ENCODE measurements around the gene PITPNM1. TPM values are rescaled to one million over a fixed set of nuclear protein-coding genes. Genes with fewer than 3 reads are reported as not detected.

Gene PITPNM1
- total RNA-seq, 2 donors from 2014 or later, result 8.6 to 24.4 TPM

DNA sequence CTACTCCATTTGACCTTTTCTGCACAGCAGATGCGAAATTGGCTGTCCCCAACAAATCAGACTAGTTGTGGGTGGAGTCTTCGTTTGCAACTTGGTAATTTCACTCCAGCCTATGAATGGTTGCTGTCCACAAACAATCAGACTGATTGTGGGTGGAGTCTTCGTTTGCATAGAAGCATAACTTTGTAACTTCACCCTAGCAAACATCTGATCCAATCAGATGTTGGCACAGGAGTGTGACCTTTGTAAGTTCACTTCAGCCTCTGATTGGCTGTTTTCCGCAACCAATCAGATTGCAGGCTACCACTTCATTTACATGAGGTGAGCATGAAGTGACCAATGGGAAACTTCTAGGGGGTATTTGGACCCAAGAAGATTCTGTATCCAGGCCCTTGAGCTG is 34.4 kb upstream of the PITPNM1 start:
- no peak overlapping the region for H3K4me3 ChIP-seq
- no peaks in the 10 kb centered on the region for H3K36me3 ChIP-seq (replicated peaks in 1 of 2; ENCODE audit: insufficient read depth in 1 of 2, low read depth in 2 of 2)
- no peak for DNase-seq
- intact Hi-C loops (cut with DNase I), result no loop called here
- TF ChIP-seq POLR2A (IDR thresholded peaks at IDR 0.05), result no peak
- TF ChIP-seq, protein P1, sequence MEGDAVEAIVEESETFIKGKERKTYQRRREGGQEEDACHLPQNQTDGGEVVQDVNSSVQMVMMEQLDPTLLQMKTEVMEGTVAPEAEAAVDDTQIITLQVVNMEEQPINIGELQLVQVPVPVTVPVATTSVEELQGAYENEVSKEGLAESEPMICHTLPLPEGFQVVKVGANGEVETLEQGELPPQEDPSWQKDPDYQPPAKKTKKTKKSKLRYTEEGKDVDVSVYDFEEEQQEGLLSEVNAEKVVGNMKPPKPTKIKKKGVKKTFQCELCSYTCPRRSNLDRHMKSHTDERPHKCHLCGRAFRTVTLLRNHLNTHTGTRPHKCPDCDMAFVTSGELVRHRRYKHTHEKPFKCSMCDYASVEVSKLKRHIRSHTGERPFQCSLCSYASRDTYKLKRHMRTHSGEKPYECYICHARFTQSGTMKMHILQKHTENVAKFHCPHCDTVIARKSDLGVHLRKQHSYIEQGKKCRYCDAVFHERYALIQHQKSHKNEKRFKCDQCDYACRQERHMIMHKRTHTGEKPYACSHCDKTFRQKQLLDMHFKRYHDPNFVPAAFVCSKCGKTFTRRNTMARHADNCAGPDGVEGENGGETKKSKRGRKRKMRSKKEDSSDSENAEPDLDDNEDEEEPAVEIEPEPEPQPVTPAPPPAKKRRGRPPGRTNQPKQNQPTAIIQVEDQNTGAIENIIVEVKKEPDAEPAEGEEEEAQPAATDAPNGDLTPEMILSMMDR (IDR thresholded peaks at IDR 0.05), result no peak
- no peak overlapping the region for H3K27ac ChIP-seq
- 68 to 85% methylated on average over 4 of the region's 4 CpGs for WGBS, 2 donors
- H3K27me3 ChIP-seq, result no peaks in the 10 kb centered on the region
- H3K9me3 ChIP-seq, result peaks cover 0 to 3% (median 0%) of the 10 kb centered on the region in 3 donors
- peaks cover 17% of the 10 kb centered on the region for H3K4me1 ChIP-seq
- no peak for ATAC-seq

DNA sequence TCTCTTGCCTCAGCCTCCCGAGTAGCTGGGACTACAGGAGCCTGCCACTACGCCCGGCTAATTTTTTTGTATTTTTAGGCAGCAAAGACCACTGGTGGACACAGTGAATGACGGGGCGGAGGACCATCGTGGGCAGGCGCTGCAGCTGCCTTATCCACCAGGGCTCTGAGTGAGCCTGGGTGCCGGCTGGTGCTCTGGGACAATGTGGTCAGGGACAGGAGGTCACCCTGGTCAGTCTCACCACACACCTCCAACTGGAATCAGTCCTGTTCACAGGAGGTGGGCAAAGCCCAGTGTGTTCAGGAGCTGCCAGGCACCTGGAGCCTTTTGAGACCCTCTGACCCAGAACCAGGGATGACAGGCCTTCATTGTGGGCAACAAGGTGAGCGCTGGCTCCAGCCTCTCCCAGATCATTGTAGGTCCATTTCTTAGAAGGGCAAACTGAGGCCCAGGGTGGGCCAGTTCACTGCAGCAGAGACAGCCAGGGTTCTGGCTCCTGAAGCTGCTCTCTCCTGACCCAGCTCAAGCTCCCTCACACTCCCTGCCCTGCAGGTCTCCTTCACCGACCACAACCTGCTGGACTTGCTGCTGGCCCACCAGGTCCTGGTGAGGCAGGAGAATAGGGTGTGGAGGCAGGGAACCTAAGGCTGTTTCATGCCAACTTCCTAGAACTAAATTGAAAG is 33.8 kb upstream of the PITPNM1 start:
- ATAC-seq (no peak), DNase-seq (no peak)
- H3K27ac ChIP-seq, result no peak overlapping the region
- intact Hi-C loops (cut with DNase I), result no loop called here
- H3K36me3 ChIP-seq (replicated peaks in 1 of 2; ENCODE audit: insufficient read depth in 1 of 2, low read depth in 2 of 2), result no peaks in the 10 kb centered on the region
- WGBS, 2 donors, result 91 to 93% methylated on average over 9 to 10 of the region's 10 CpGs
- no peak overlapping the region for H3K4me3 ChIP-seq
- no peak for TF ChIP-seq POLR2A (IDR thresholded peaks at IDR 0.05)
- TF ChIP-seq, protein P1 (IDR thresholded peaks at IDR 0.05), result no peak
- H3K9me3 ChIP-seq, result peaks cover 0 to 4% (median 0%) of the 10 kb centered on the region in 3 donors
- H3K27me3 ChIP-seq, result no peaks in the 10 kb centered on the region
- H3K4me1 ChIP-seq, result peaks cover 11% of the 10 kb centered on the region

DNA sequence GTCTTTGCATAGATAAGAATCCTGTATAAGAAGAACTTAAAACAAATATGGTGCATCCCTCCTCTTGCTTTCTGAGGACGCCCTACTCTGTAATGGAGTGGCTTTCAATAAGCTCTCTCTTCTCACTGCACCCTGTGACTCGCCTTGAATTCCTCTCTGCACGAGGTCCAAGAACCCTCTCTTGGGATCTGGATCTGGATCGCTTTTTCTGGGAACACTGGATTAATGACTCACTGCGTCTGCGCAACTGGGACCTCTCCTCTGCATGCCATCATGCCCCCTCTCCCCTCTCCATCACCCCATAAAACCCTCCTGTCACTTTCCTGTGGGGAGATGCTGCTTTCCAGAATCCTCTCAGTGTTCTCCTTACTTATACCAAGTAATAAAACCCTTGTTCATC is 33.1 kb upstream of the PITPNM1 start:
- intact Hi-C loops (cut with DNase I), result no loop called here
- Histone ChIP-seq H3K4me3 (no peak overlapping the region), H3K9me3 (peaks cover 0 to 4% (median 0%) of the 10 kb centered on the region in 3 donors), H3K27me3 (no peaks in the 10 kb centered on the region), H3K36me3 (replicated peaks in 1 of 2; ENCODE audit: insufficient read depth in 1 of 2, low read depth in 2 of 2) (no peaks in the 10 kb centered on the region), H3K27ac (no peak overlapping the region), H3K4me1 (peaks cover 10% of the 10 kb centered on the region)
- ATAC-seq (no peak), DNase-seq (no peak)
- no peak for TF ChIP-seq POLR2A (IDR thresholded peaks at IDR 0.05)
- TF ChIP-seq, protein P1 (IDR thresholded peaks at IDR 0.05), result no peak
- WGBS, 2 donors, result 80 to 87% methylated on average over 6 of the region's 6 CpGs

DNA sequence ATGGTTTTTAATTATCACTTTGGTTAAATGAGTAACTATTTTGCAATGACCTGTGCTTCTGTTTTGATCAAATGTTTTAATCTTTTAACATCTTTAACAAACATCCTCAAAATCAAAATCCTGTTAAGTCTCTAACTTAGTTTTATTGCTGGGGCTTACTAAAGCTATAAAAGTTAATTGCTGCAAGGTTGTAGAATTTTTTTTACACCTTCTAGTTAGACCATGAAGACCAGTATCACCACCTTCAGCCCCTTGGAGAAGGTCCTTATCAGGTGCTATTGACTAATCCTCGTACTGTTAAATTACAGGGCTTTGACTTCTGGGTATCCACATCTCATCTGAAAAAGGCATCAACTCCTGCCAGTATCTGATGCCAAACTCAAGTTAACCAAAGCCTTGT is 30.4 kb upstream of the PITPNM1 start:
- WGBS, 2 donors, result 31 to 43% methylated on average over 1 of the region's 1 CpG
- no peaks in the 10 kb centered on the region for H3K27me3 ChIP-seq
- H3K4me3 ChIP-seq, result no peak overlapping the region
- no peak overlapping the region for H3K27ac ChIP-seq
- H3K9me3 ChIP-seq, result peaks cover 0 to 4% (median 0%) of the 10 kb centered on the region in 3 donors
- DNase-seq (no peak), ATAC-seq (no peak)
- H3K4me1 ChIP-seq, result peaks cover 23% of the 10 kb centered on the region
- no peaks in the 10 kb centered on the region for H3K36me3 ChIP-seq (replicated peaks in 1 of 2; ENCODE audit: insufficient read depth in 1 of 2, low read depth in 2 of 2)
- TF ChIP-seq, protein P1 (IDR thresholded peaks at IDR 0.05), result no peak
- no peak for TF ChIP-seq POLR2A (IDR thresholded peaks at IDR 0.05)
- intact Hi-C loops (cut with DNase I), result no loop called here

Data from body of pancreas (tissue), 4 donors.